Measurements from ENCODE around the gene SOX8.

The SOX8 gene

DNA sequence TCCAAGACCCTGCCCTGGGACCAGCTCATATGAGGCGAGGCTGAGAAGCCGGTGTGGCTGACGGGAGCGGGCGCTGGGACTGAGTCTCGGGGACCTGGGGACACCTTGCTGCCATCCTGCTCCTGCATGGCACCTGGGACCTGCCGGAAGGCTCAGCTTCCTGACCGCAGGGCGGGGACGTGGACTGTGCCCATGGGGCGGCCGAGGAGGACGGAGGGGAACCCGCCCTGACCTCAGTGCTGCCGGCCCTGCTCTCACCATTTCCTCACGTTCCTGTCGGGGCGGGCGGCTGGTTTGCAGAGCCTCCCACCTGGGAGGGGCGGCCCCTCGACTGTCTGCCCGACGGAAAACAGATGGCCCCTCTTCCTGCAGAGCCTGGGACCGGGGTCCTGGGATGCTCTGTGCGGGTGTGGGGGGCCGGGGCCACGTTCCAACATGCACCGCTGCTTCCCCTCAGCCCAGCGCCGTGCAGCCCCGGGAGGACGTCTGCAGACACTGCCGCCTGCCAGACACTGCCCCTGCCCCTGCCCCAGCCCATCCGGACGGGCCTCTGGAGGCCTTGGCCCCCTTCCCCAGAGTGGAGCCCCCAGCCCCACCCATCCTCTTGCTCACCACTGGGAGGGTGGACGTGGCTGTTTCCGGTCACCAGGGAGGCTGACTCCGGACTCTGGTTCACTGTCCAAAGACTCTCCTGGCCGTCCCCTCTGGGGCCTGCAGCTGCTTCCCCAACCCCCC is 47.1 kb downstream of the SOX8 start:
- no peak for DNase-seq
- H3K9me3 ChIP-seq (ENCODE audit: control insufficient read depth, low read length), result no peaks in the 10 kb centered on the region
- H3K4me1 ChIP-seq (ENCODE audit: control insufficient read depth, insufficient read depth, low read length, poor library complexity, severe bottlenecking), result no peaks in the 10 kb centered on the region
- no peaks in the 10 kb centered on the region for H3K36me3 ChIP-seq (ENCODE audit: control insufficient read depth, insufficient read depth, low read length)
- no peaks in the 10 kb centered on the region for H3K27me3 ChIP-seq (replicated peaks; ENCODE audit: control insufficient read depth, insufficient read depth, low read length, poor library complexity, severe bottlenecking)
- H3K27ac ChIP-seq (ENCODE audit: insufficient read depth, low read length, poor library complexity, severe bottlenecking), result no peak overlapping the region
- no peak overlapping the region for H3K4me3 ChIP-seq (ENCODE audit: insufficient read depth, low read depth, low read length, poor library complexity, severe bottlenecking)

DNA sequence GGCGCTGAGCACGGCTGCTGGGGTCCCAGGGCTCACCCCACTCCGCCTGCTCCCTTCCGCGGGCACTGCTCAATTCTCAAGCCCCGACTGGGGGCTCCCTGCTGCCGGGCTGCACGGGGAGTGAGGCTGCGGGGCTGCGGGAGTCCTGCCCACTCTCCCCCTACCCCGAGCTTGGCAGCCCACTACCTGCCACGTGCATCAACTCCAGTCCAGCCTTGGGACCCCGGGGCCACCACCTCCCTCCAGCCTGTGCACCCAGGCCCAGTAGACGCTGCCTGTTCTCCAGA is 47.6 kb downstream of the SOX8 start:
- no peaks in the 10 kb centered on the region for H3K4me1 ChIP-seq (ENCODE audit: control insufficient read depth, insufficient read depth, low read length, poor library complexity, severe bottlenecking)
- H3K27me3 ChIP-seq (replicated peaks; ENCODE audit: control insufficient read depth, insufficient read depth, low read length, poor library complexity, severe bottlenecking), result no peaks in the 10 kb centered on the region
- H3K27ac ChIP-seq (ENCODE audit: insufficient read depth, low read length, poor library complexity, severe bottlenecking), result no peak overlapping the region
- H3K9me3 ChIP-seq (ENCODE audit: control insufficient read depth, low read length), result no peaks in the 10 kb centered on the region
- no peaks in the 10 kb centered on the region for H3K36me3 ChIP-seq (ENCODE audit: control insufficient read depth, insufficient read depth, low read length)
- no peak overlapping the region for H3K4me3 ChIP-seq (ENCODE audit: insufficient read depth, low read depth, low read length, poor library complexity, severe bottlenecking)
- DNase-seq, result no peak

GRCh38 chr16:1030473-1030901 is 48.9 kb downstream of the SOX8 start:
- Histone ChIP-seq H3K4me3 (ENCODE audit: insufficient read depth, low read depth, low read length, poor library complexity, severe bottlenecking) (no peak overlapping the region), H3K36me3 (ENCODE audit: control insufficient read depth, insufficient read depth, low read length) (no peaks in the 10 kb centered on the region), H3K27ac (ENCODE audit: insufficient read depth, low read length, poor library complexity, severe bottlenecking) (no peak overlapping the region), H3K27me3 (replicated peaks; ENCODE audit: control insufficient read depth, insufficient read depth, low read length, poor library complexity, severe bottlenecking) (no peaks in the 10 kb centered on the region), H3K9me3 (ENCODE audit: control insufficient read depth, low read length) (no peaks in the 10 kb centered on the region), H3K4me1 (ENCODE audit: control insufficient read depth, insufficient read depth, low read length, poor library complexity, severe bottlenecking) (no peaks in the 10 kb centered on the region)
- no peak for DNase-seq

DNA sequence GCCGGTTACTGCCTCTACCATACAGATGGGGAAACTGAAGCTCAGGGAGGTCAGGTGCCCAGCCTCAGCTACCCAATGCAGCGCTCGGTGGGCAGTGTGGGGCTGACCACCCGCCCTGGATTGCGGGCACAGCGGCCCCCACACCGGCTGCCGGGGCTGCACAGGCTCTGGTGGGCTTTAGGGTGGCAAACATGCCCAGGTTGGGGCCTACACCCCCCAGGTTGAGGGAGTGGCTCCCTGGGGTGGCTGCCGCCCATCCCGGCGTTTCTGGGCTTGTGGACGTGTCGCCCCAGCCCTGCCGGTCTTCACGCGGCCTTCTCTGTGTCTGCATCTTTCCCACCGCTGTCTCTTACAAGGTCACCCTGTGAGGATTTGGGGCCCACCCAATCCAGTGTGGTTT is 50.1 kb downstream of the SOX8 start:
- no peaks in the 10 kb centered on the region for H3K4me1 ChIP-seq (ENCODE audit: control insufficient read depth, insufficient read depth, low read length, poor library complexity, severe bottlenecking)
- H3K4me3 ChIP-seq (ENCODE audit: insufficient read depth, low read depth, low read length, poor library complexity, severe bottlenecking), result no peak overlapping the region
- no peak for DNase-seq
- H3K36me3 ChIP-seq (ENCODE audit: control insufficient read depth, insufficient read depth, low read length), result no peaks in the 10 kb centered on the region
- no peaks in the 10 kb centered on the region for H3K27me3 ChIP-seq (replicated peaks; ENCODE audit: control insufficient read depth, insufficient read depth, low read length, poor library complexity, severe bottlenecking)
- H3K9me3 ChIP-seq (ENCODE audit: control insufficient read depth, low read length), result no peaks in the 10 kb centered on the region
- H3K27ac ChIP-seq (ENCODE audit: insufficient read depth, low read length, poor library complexity, severe bottlenecking), result no peak overlapping the region

DNA sequence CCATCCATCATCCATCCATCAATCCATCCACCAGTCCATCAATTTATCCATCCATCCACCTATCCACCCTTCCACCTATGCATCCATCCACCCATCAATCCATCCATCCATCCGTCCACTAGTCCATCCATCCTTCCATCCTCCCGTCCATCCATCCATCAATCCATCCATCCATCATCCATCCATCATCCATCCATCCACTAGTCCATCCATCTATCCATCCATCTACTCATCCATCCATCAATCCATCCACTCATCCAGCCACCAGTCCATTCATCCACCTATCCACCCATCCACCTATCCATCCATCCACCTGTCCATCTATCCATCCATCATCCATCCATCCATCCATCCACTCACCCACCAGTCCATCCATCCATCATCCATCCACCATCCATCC is 51.0 kb downstream of the SOX8 start:
- Histone ChIP-seq H3K36me3 (ENCODE audit: control insufficient read depth, insufficient read depth, low read length) (no peaks in the 10 kb centered on the region), H3K27ac (ENCODE audit: insufficient read depth, low read length, poor library complexity, severe bottlenecking) (no peak overlapping the region), H3K9me3 (ENCODE audit: control insufficient read depth, low read length) (no peaks in the 10 kb centered on the region), H3K4me3 (ENCODE audit: insufficient read depth, low read depth, low read length, poor library complexity, severe bottlenecking) (no peak overlapping the region), H3K4me1 (ENCODE audit: control insufficient read depth, insufficient read depth, low read length, poor library complexity, severe bottlenecking) (no peaks in the 10 kb centered on the region), H3K27me3 (replicated peaks; ENCODE audit: control insufficient read depth, insufficient read depth, low read length, poor library complexity, severe bottlenecking) (no peaks in the 10 kb centered on the region)
- no peak for DNase-seq

- Histone ChIP-seq H3K36me3 (ENCODE audit: control insufficient read depth, insufficient read depth, low read length) (no peaks in the 10 kb centered on the region), H3K27me3 (replicated peaks; ENCODE audit: control insufficient read depth, insufficient read depth, low read length, poor library complexity, severe bottlenecking) (no peaks in the 10 kb centered on the region), H3K9me3 (ENCODE audit: control insufficient read depth, low read length) (no peaks in the 10 kb centered on the region), H3K4me3 (ENCODE audit: insufficient read depth, low read depth, low read length, poor library complexity, severe bottlenecking) (no peak overlapping the region), H3K27ac (ENCODE audit: insufficient read depth, low read length, poor library complexity, severe bottlenecking) (no peak overlapping the region), H3K4me1 (ENCODE audit: control insufficient read depth, insufficient read depth, low read length, poor library complexity, severe bottlenecking) (no peaks in the 10 kb centered on the region)
- no peak for DNase-seq
Observed at GRCh38 chr16:1033128-1033679, 51.6 kb downstream of the SOX8 start.

GRCh38 chr16:1034230-1035065 is 52.9 kb downstream of the SOX8 start:
- Histone ChIP-seq H3K27ac (ENCODE audit: insufficient read depth, low read length, poor library complexity, severe bottlenecking) (no peak overlapping the region), H3K9me3 (ENCODE audit: control insufficient read depth, low read length) (no peaks in the 10 kb centered on the region), H3K27me3 (replicated peaks; ENCODE audit: control insufficient read depth, insufficient read depth, low read length, poor library complexity, severe bottlenecking) (no peaks in the 10 kb centered on the region), H3K4me3 (ENCODE audit: insufficient read depth, low read depth, low read length, poor library complexity, severe bottlenecking) (no peak overlapping the region), H3K4me1 (ENCODE audit: control insufficient read depth, insufficient read depth, low read length, poor library complexity, severe bottlenecking) (no peaks in the 10 kb centered on the region), H3K36me3 (ENCODE audit: control insufficient read depth, insufficient read depth, low read length) (no peaks in the 10 kb centered on the region)
- no peak for DNase-seq

- Histone ChIP-seq H3K4me1 (ENCODE audit: control insufficient read depth, insufficient read depth, low read length, poor library complexity, severe bottlenecking) (no peaks in the 10 kb centered on the region), H3K36me3 (ENCODE audit: control insufficient read depth, insufficient read depth, low read length) (no peaks in the 10 kb centered on the region), H3K9me3 (ENCODE audit: control insufficient read depth, low read length) (no peaks in the 10 kb centered on the region), H3K27ac (ENCODE audit: insufficient read depth, low read length, poor library complexity, severe bottlenecking) (no peak overlapping the region), H3K27me3 (replicated peaks; ENCODE audit: control insufficient read depth, insufficient read depth, low read length, poor library complexity, severe bottlenecking) (no peaks in the 10 kb centered on the region), H3K4me3 (ENCODE audit: insufficient read depth, low read depth, low read length, poor library complexity, severe bottlenecking) (no peak overlapping the region)
- no peak for DNase-seq
Observed at GRCh38 chr16:1035066-1035415, 53.5 kb downstream of the SOX8 start.

GRCh38 chr16:1036166-1036565 is 54.6 kb downstream of the SOX8 start:
- Histone ChIP-seq H3K9me3 (ENCODE audit: control insufficient read depth, low read length) (no peaks in the 10 kb centered on the region), H3K4me3 (ENCODE audit: insufficient read depth, low read depth, low read length, poor library complexity, severe bottlenecking) (no peak overlapping the region), H3K27ac (ENCODE audit: insufficient read depth, low read length, poor library complexity, severe bottlenecking) (no peak overlapping the region), H3K36me3 (ENCODE audit: control insufficient read depth, insufficient read depth, low read length) (no peaks in the 10 kb centered on the region), H3K4me1 (ENCODE audit: control insufficient read depth, insufficient read depth, low read length, poor library complexity, severe bottlenecking) (no peaks in the 10 kb centered on the region), H3K27me3 (replicated peaks; ENCODE audit: control insufficient read depth, insufficient read depth, low read length, poor library complexity, severe bottlenecking) (no peaks in the 10 kb centered on the region)
- no peak for DNase-seq
